Measurements from ENCODE around the gene IGF2R. TPM values are rescaled to one million over a fixed set of nuclear protein-coding genes. Genes with fewer than 3 reads are reported as not detected.
"Not testable (repeated sequence)": the region's sequence is repeated elsewhere in the genome, so short reads cannot be mapped to it uniquely, and the experiment has no call there.

The IGF2R gene
- polyA plus RNA-seq, 3 donors: 13.8 to 30.6 (median 14.2) TPM

DNA sequence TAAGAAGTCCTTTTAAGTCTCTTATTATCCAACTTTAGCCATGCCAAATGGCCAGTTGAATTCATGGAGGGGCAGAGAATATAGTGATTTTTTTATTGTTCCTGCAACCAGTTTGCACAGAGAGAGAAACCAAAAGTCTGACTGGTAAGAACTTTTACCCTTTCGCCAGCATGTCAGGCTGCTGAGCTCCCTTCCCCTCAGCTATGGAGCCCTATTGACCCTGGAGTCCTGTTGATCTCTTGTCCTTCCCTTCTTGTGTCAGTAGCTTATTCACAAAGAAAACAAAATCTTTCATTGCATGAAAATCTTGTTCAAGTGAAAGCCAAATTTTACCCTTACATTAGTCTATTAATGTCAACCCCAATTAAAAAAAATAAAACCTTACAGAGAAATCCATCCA is 151.2 kb downstream of the IGF2R start:
- WGBS, 3 donors: 93 to 96% (median 96%) methylated on average over 1 of the region's 1 CpG
- H3K27ac ChIP-seq (ENCODE audit: low read depth, low read length): no peak overlapping the region

- WGBS, 3 donors: 81 to 86% (median 84%) methylated on average over 8 of the region's 8 CpGs
- no peak within 1 kb of the TSS for H3K27ac ChIP-seq (ENCODE audit: low read depth, low read length)
Observed at GRCh38 chr6:160121558-160121957, 152.7 kb downstream of the IGF2R start, which contains the start of gene SLC22A1. Gene SLC22A1 (plus strand): TSS chr6:160121815. CDS start chr6:160121936, 121 bp downstream.

DNA sequence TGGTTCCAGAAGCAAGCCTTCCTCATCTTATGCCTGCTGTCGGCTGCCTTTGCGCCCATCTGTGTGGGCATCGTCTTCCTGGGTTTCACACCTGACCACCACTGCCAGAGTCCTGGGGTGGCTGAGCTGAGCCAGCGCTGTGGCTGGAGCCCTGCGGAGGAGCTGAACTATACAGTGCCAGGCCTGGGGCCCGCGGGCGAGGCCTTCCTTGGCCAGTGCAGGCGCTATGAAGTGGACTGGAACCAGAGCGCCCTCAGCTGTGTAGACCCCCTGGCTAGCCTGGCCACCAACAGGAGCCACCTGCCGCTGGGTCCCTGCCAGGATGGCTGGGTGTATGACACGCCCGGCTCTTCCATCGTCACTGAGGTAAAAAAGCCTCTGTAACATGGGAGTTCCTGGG is 153.1 kb downstream of the IGF2R start:
- 94 to 96% (median 96%) methylated on average over 14 of the region's 14 CpGs for WGBS, 3 donors
- no peak overlapping the region for H3K27ac ChIP-seq (ENCODE audit: low read depth, low read length)

DNA sequence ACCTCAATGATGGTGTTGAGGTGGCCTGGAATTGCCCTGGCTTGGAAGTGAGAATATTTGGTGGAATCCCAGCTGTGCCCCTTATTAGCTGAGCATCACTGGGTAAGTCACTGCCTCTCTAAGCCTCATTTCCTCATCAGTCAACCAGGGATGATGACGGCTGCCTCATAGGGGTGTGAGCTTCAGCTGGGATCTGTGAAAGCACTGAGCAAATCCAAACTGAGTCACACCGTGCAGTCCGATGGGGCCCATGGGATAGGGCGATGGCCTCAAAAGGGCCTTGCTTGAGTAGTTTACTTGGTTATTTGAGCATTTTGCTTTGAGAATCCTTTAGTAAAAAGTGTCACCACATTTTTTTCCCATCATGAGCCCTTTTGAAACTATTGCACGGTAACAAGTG is 153.9 kb downstream of the IGF2R start:
- WGBS, 3 donors: 80 to 88% (median 86%) methylated on average over 5 of the region's 5 CpGs
- no peak overlapping the region for H3K27ac ChIP-seq (ENCODE audit: low read depth, low read length)

DNA sequence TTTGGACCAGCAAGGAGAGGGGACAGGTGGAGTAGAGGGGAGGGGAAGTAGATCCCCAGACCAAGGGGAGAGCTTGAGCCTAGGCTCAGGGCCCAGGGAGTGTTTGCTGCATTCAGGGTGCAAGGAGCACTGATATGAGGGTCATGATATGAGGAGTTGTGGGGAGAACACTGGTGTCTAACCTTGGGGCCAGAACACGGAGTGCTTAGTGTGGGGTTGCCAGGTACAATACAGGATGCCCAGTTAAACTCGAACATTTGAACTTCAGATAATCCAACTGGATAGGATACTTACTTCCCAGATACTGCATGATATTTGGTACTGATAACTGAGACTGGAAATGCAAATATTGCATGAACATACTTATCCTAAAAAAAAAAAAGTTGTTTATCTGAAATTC is 155.1 kb downstream of the IGF2R start:
- 88 to 100% (median 97%) methylated on average over 2 of the region's 2 CpGs for WGBS, 3 donors

GRCh38 chr6:160124605-160125004 is 155.7 kb downstream of the IGF2R start:
- no peak overlapping the region for H3K27ac ChIP-seq (ENCODE audit: low read depth, low read length)
- WGBS, 3 donors: 92 to 96% (median 95%) methylated on average over 5 of the region's 5 CpGs

More for the DNA sequence above, 155.1 kb downstream of the IGF2R start:
- H3K27ac ChIP-seq (ENCODE audit: low read depth, low read length): no peak overlapping the region

DNA sequence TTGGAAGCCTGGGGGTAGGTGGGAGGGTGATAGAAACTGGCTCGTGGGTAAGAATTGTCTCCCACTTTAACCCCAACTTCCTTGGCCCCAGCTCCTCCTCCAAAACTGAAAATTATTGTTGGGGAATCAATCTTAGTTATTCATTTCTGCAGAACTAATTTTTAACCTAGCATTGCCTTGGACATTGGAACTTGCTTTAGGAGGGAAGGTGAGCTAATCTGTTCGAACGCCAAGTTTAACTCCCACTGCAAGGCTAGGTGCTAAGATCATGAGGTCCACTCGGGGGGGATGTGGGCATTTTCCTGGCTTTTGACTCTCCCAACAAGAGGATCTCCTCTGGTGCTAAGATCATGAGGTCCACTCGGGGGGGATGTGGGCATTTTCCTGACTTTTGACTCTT is 156.2 kb downstream of the IGF2R start:
- H3K27ac ChIP-seq (ENCODE audit: low read depth, low read length): not testable (repeated sequence)
- 63 to 94% (median 90%) methylated on average over 5 of the region's 5 CpGs for WGBS, 3 donors

- 92 to 94% (median 93%) methylated on average over 16 of the region's 16 CpGs for WGBS, 3 donors
- no peak overlapping the region for H3K27ac ChIP-seq (ENCODE audit: low read depth, low read length)
Observed at GRCh38 chr6:160127270-160128124, 158.6 kb downstream of the IGF2R start.

DNA sequence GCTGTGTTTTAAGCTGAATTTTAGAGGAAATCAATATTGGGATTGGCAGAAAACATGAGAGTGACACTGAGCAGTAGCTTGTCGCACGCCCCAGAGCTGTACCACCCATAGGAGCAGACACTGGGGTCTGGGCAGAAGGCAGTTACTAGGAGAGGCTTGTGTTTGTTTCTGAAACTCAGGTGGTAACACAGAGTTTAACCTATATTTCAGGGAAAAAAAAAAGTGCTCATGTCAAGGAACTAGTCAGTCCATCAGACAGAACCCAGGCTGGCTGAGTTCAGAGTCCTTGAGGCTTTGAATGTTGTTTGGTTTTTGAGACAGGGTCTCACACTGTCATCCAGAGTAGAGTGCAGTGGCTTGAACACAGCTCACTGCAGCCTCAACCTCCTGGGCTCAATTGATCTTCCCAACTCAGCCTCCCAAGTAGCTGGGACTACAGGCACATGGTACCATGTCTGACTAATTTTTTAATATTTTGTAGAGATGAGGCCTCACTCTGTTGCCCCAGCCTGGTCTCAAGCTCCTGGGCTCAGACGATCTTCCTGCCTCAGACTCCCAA is 159.3 kb downstream of the IGF2R start:
- 92 to 96% (median 93%) methylated on average over 3 of the region's 3 CpGs for WGBS, 3 donors
- no peak overlapping the region for H3K27ac ChIP-seq (ENCODE audit: low read depth, low read length)

DNA sequence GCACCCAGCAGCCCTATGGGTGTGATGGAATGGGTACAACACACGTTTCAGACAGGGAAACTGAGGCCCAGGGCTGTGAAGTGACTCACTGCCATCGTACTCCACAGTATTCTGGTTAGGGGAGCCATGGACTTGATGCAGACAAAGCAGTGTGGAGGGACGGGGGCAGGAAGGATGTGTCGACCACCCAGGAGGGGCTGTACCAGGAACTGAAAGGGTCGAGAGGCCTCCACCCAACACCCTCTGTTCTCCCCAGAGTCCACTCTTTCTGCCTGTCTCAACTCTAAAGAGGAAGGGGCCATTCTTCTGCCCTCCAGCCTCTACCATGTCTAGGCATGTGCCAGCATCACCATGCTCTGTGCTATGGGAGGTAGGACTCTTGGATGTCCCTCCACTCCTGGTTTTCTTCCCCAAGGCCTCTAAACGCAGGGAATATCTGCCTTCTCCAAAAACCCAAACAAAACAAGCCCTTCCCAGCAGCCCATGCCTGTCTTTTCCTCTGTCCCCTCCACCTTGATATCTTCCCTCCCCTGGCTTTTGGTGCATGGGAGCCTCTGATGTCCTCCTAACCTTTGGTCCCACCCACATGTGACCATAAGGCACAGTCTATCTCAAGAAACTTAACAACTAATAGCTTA is 160.1 kb downstream of the IGF2R start:
- 77 to 90% (median 83%) methylated on average over 6 of the region's 6 CpGs for WGBS, 3 donors

DNA sequence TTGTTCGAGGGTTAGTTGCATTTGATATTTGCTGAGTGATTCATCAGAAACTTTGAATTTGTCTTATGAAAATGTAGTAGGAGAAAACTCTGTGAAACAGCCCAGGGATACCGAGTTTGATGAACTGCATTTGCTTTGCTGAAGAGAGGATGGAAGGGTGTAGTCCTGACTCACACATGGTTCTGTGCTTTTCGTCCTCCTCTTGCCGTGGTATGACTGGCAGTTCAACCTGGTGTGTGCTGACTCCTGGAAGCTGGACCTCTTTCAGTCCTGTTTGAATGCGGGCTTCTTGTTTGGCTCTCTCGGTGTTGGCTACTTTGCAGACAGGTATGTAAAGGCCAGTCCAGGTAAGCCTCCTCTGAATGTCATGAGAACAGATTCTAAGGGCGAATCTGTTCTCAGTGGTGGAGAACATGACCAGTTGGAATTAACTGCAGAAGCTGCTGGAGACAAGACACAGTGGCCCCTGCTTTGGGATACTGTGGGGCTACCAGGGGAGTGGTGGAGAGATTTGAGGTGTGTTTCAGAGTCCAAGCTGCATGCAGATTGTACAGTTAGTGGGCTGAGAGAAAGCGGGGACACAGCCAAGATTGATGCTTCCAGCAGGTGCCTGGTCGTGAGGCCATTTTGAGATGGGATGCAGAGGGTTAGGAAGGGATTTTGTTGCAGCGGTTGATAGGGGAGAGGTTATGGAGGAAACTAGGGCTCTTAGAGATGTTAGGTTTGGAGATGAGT is 161.2 kb downstream of the IGF2R start:
- WGBS, 3 donors: 84 to 95% (median 94%) methylated on average over 10 of the region's 10 CpGs
- H3K27ac ChIP-seq (ENCODE audit: low read depth, low read length): no peak overlapping the region

More for the DNA sequence above, 160.1 kb downstream of the IGF2R start:
- H3K27ac ChIP-seq (ENCODE audit: low read depth, low read length): no peak overlapping the region

GRCh38 chr6:160130729-160131484 is 162.0 kb downstream of the IGF2R start:
- 87 to 93% (median 88%) methylated on average over 13 of the region's 13 CpGs for WGBS, 3 donors

GRCh38 chr6:160131636-160132296 is 162.9 kb downstream of the IGF2R start:
- H3K27ac ChIP-seq (ENCODE audit: low read depth, low read length): no peak overlapping the region
- WGBS, 3 donors: 82 to 91% (median 88%) methylated on average over 19 of the region's 19 CpGs

More at GRCh38 chr6:160130729-160131484, 162.0 kb downstream of the IGF2R start:
- no peak overlapping the region for H3K27ac ChIP-seq (ENCODE audit: low read depth, low read length)

GRCh38 chr6:160132297-160132637 is 163.4 kb downstream of the IGF2R start:
- no peak overlapping the region for H3K27ac ChIP-seq (ENCODE audit: low read depth, low read length)
- 78 to 80% (median 78%) methylated on average over 4 of the region's 4 CpGs for WGBS, 3 donors

DNA sequence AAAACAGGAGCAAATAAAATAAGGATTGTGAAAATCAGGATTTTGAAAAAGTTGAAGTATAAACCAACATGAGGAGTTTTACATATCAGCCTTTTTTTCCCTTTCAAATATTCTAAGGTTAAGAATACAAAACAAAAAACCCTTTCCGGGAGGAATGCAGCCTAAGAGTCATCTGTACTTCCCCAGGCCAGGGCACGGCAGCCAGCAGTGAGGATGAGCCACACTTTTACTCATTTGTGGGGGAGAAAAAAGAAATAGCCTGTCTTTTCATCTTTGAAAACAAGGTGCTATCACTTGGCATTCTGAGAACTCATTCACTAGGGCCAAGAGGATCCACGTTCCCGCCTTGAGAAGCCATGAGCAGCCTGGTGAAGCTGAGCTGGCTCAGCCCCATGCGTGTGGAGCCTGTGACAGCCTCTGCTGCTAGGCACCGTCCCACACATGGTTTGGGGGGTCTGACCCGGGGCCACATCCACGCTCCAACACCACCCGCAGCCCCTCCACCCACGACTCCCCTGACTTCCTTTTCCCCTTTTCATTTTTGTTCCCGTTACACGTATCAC is 164.0 kb downstream of the IGF2R start:
- H3K27ac ChIP-seq (ENCODE audit: low read depth, low read length): no peak overlapping the region
- 64 to 77% (median 67%) methylated on average over 12 of the region's 12 CpGs for WGBS, 3 donors

- H3K27ac ChIP-seq (ENCODE audit: low read depth, low read length): no peak overlapping the region
- WGBS, 3 donors: 90 to 94% (median 91%) methylated on average over 47 of the region's 47 CpGs
Observed at GRCh38 chr6:160133441-160134336, 164.8 kb downstream of the IGF2R start.
